ENCODE results near the gene CLEC1B.

The CLEC1B gene

GRCh38 chr12:10016881-10017280, 18.0 kb upstream of the CLEC1B start:
- TF ChIP-seq CTCF (IDR thresholded peaks at IDR 0.05; ENCODE audit: borderline replicate concordance, control extremely low read depth, extremely low read depth, insufficient read depth, missing control alignments) = no peak

GRCh38 chr12:10015450-10015849, 16.5 kb upstream of the CLEC1B start:
- no peak for DNase-seq (ENCODE audit: low spot score)
- in situ Hi-C loops (cut with MboI; ENCODE audit: low sequenced_read_pairs, unreplicated experiment) = no loop called here
- no peak for TF ChIP-seq CTCF (IDR thresholded peaks at IDR 0.05; ENCODE audit: borderline replicate concordance, control extremely low read depth, extremely low read depth, insufficient read depth, missing control alignments)

More at GRCh38 chr12:10016881-10017280, 18.0 kb upstream of the CLEC1B start:
- DNase-seq (ENCODE audit: low spot score) = no peak
- in situ Hi-C loops (cut with MboI; ENCODE audit: low sequenced_read_pairs, unreplicated experiment) = no loop called here

GRCh38 chr12:10012630-10013330, 13.9 kb upstream of the CLEC1B start:
- no peak for TF ChIP-seq CTCF (IDR thresholded peaks at IDR 0.05; ENCODE audit: borderline replicate concordance, control extremely low read depth, extremely low read depth, insufficient read depth, missing control alignments)
- in situ Hi-C loops (cut with MboI; ENCODE audit: low sequenced_read_pairs, unreplicated experiment) = no loop called here
- no peak for DNase-seq (ENCODE audit: low spot score)

- in situ Hi-C loops (cut with MboI; ENCODE audit: low sequenced_read_pairs, unreplicated experiment) = no loop called here
- no peak for DNase-seq (ENCODE audit: low spot score)
- no peak for TF ChIP-seq CTCF (IDR thresholded peaks at IDR 0.05; ENCODE audit: borderline replicate concordance, control extremely low read depth, extremely low read depth, insufficient read depth, missing control alignments)
Measured at GRCh38 chr12:10001171-10001776, 2.4 kb upstream of the CLEC1B start.

- in situ Hi-C loops (cut with MboI; ENCODE audit: low sequenced_read_pairs, unreplicated experiment) = no loop called here
- no peak for DNase-seq (ENCODE audit: low spot score)
- no peak for TF ChIP-seq CTCF (IDR thresholded peaks at IDR 0.05; ENCODE audit: borderline replicate concordance, control extremely low read depth, extremely low read depth, insufficient read depth, missing control alignments)
Measured at GRCh38 chr12:9992296-9992695, 6.6 kb downstream of the CLEC1B start.

GRCh38 chr12:9991876-9992275, 7.0 kb downstream of the CLEC1B start:
- in situ Hi-C loops (cut with MboI; ENCODE audit: low sequenced_read_pairs, unreplicated experiment) = no loop called here
- TF ChIP-seq CTCF (IDR thresholded peaks at IDR 0.05; ENCODE audit: borderline replicate concordance, control extremely low read depth, extremely low read depth, insufficient read depth, missing control alignments) = no peak
- DNase-seq (ENCODE audit: low spot score) = no peak

All from GM13976 (cell line).